Heart right ventricle (tissue), 16 donors: ENCODE results near the gene RASGRF2. TPM values are rescaled to one million over a fixed set of nuclear protein-coding genes. Genes with fewer than 3 reads are reported as not detected.

Source experiments
- ATAC-seq, 8 donors: fragments of 200-7000 bp; cut with Tn5 transposase; one replicate each; pipeline ENCODE4 v1.9.1; 2020; ENCODE audit warnings: mild to moderate bottlenecking in 8 of 8, moderate library complexity in 8 of 8, moderate number of reproducible peaks in 1 of 8
- DNase-seq, 2 donors: peaks; one replicate each; pipeline ENCODE4 v3.0.0-alpha.2; 2020
- H3K27ac ChIP-seq, 10 donors: fragments of 200-600 bp; sonication (generic) in 2 of 10; one replicate each; pipeline versions ENCODE4 v1.5.0 to v1.8.0; 2020 to 2022; ENCODE audit warnings: mild to moderate bottlenecking in 3 of 10
- H3K27me3 ChIP-seq, 7 donors: fragments of 200-600 bp; one replicate each; pipeline ENCODE4 v1.8.0; 2021 to 2022; ENCODE audit warnings: mild to moderate bottlenecking in 2 of 7
- H3K36me3 ChIP-seq, 9 donors: fragments of 200-600 bp; sonication (generic) in 1 of 9; one replicate each; pipeline versions ENCODE4 v1.5.0 to v1.8.0; 2020 to 2022; ENCODE audit warnings: mild to moderate bottlenecking in 2 of 9
- H3K4me1 ChIP-seq, 9 donors: fragments of 200-600 bp; sonication (generic) in 1 of 9; one replicate each; pipeline versions ENCODE4 v1.5.0 to v1.8.0; 2020 to 2022; ENCODE audit warnings: mild to moderate bottlenecking in 4 of 9
- H3K4me3 ChIP-seq, 10 donors: fragments of 200-600 bp; sonication (generic) in 2 of 10; one replicate each; pipeline versions ENCODE4 v1.5.0 to v1.8.0; 2020 to 2022; ENCODE audit warnings: mild to moderate bottlenecking in 7 of 10, moderate library complexity in 2 of 10
- H3K9me3 ChIP-seq, 11 donors: fragments of 200-600 bp in 10 of 11; sonication (generic) in 2 of 11; one replicate each; pipeline versions ENCODE4 v1.5.0 to v1.8.0; 2013 to 2022; ENCODE audit warnings: mild to moderate bottlenecking in 2 of 11, control low read depth in 1 of 11, moderate library complexity in 1 of 11
- CTCF ChIP-seq, 9 donors: fragments of 200-600 bp; sonication (generic) in 2 of 9; IDR thresholded peaks; one replicate each; pipeline versions ENCODE4 v1.5.0 to v1.8.0; 2021 to 2022; ENCODE audit warnings: antibody characterized with exemption in 9 of 9, mild to moderate bottlenecking in 5 of 9, moderate library complexity in 1 of 9
- WGBS, 2 donors: extraction: QIAGEN DNeasy Blood & Tissue Kit; methylation state at CpG; one replicate each; pipeline ENCODE4 v1.1.7; 2013; ENCODE audit warnings: inconsistent platforms in 1 of 2; 5-methylcytosine and 5-hydroxymethylcytosine counted together
- intact Hi-C, 10 donors: fragments of 100-400 bp; cut with DNase I; formaldehyde crosslinking; loops; one replicate each; pipeline versions ENCODE4 v1.11.1 to v1.14.2; 2022
- polyA plus RNA-seq, 2 donors: library from polyadenylated mRNA; stranded (reverse); fragments of 200-250 nt; gene quantifications; one replicate each; pipeline ENCODE4 v1.2.3, GENCODE V29; 2013
- total RNA-seq, 10 donors: library from RNA; stranded (reverse); fragmentation: NEBNext Ultra II Directional in 3 of 10; extraction: Animal tissue kit (Norgen Biotek cat#: 25700) in 3 of 10; gene quantifications; one replicate each; pipeline versions ENCODE4 v1.2.1 to v1.2.4, GENCODE V29; 2021 to 2023
- donor health status: Arrhythmogenic right ventricular cardiomyopathy.
- donor health status: ischemic (EF 13 %, LVEDD 7.1; RV severe dilation, severe dysfunction).
- donor health status: healthy with polysubstance abuse.
- donor health status: DM: no; HTN: yes; CAD: no.
- donor health status: DM: no; HTN: no; CAD: no.
- donor health status: ischemic (EF 25% LVEDD 6.9; RV normal size, moderate dysfunction).
- donor health status: ischemic (EF 25% LVEDD 5.7; RV mildly dilated, moderate dysfunction).
- donor health status: healthy.
- donor health status: DM: yes; HTN: yes; CAD: no.
- donor health status: Ischemic cardiomyopathy.
- donor health status: ischemic (EF 35%, LVEDD 5.7; RV mildly dilated, moderate dysfunction).
- donor health status: nonischemic (EF 11% LVEDD 7.7; RV severe dilation, severe dysfunction).
- donor health status: DM: yes; HTN: yes; CAD: no.
- donor health status: PGD.
- donor health status: ischemic (EF 29% LVEDD 5.4; RV normal size, mild dysfunction).
- donor health status: nonischemic (EF 23%, LVEDD 6.1; RV moderate dilation, normal function).

RASGRF2 gene
- total and polyA plus RNA-seq, 12 donors, result 2.9 to 13.4 (median 6.8) TPM

GRCh38 chr5:81162501-81162900 is 202.3 kb downstream of the RASGRF2 start:
- no peaks in the 10 kb centered on the region for H3K27me3 ChIP-seq
- H3K36me3 ChIP-seq, result peaks cover 0 to 9% (median 0%) of the 10 kb centered on the region in 9 donors
- no peak overlapping the region for H3K4me3 ChIP-seq
- intact Hi-C loops, result loop anchor here in 1 of 10 donors (10.0 kb wide), 1 partner anchor 208 kb away; no protein-coding TSS in a partner anchor
- no peaks in the 10 kb centered on the region for H3K4me1 ChIP-seq
- WGBS, 2 donors, result 86% methylated on average over 9 of the region's 9 CpGs
- ATAC-seq (no peak), DNase-seq (no peak)
- TF ChIP-seq CTCF (IDR thresholded peaks at IDR 0.05), result no peak
- no peaks in the 10 kb centered on the region for H3K9me3 ChIP-seq
- H3K27ac ChIP-seq, result no peak overlapping the region

GRCh38 chr5:81163651-81164050 is 203.5 kb downstream of the RASGRF2 start:
- Histone ChIP-seq H3K9me3 (no peaks in the 10 kb centered on the region), H3K27ac (no peak overlapping the region), H3K4me1 (no peaks in the 10 kb centered on the region), H3K36me3 (peaks cover 0 to 9% (median 0%) of the 10 kb centered on the region in 9 donors), H3K27me3 (no peaks in the 10 kb centered on the region), H3K4me3 (no peak overlapping the region)
- intact Hi-C loops, result loop anchor here in 1 of 10 donors (10.0 kb wide), 1 partner anchor 209 kb away; no protein-coding TSS in a partner anchor
- DNase-seq (no peak), ATAC-seq (no peak)
- WGBS, 2 donors, result 88 to 90% methylated on average over 3 of the region's 3 CpGs
- no peak for TF ChIP-seq CTCF (IDR thresholded peaks at IDR 0.05)

- intact Hi-C loops, result loop anchor here in 1 of 10 donors (10.0 kb wide), 1 partner anchor 210 kb away; no protein-coding TSS in a partner anchor
- no peak for ATAC-seq
- 92 to 97% methylated on average over 2 of the region's 2 CpGs for WGBS, 2 donors
- no peak overlapping the region for H3K27ac ChIP-seq
- H3K36me3 ChIP-seq, result peaks cover 0 to under 1% (median 0%) of the 10 kb centered on the region in 9 donors
- H3K27me3 ChIP-seq, result no peaks in the 10 kb centered on the region
- TF ChIP-seq CTCF (IDR thresholded peaks at IDR 0.05), result no peak
- DNase-seq, result no peak
- no peak overlapping the region for H3K4me3 ChIP-seq
- no peaks in the 10 kb centered on the region for H3K4me1 ChIP-seq
- no peaks in the 10 kb centered on the region for H3K9me3 ChIP-seq
These were observed 204.3 kb downstream of the RASGRF2 start for GRCh38 chr5:81164476-81164875.

DNA sequence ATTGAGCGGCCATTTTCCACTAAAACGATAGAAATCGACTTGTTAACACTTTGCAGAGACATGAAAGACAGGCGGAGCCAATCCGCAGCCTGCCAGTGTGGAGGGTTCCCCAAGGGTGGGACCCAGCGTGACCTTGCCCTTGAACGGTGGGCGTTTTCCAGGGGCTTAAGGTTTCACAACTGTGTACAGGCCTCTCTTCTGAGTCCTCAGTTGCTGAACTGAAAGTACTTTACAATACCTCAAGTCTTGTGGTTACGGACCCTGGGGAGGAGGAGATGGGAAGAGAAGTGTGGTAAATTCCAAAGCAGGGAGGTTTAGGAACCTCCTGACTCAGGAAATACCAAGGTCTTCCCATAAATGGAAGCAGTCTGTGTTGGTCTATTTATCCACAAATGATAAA is 204.8 kb downstream of the RASGRF2 start:
- Histone ChIP-seq H3K9me3 (no peaks in the 10 kb centered on the region), H3K4me1 (peaks cover 0 to under 1% (median 0%) of the 10 kb centered on the region in 9 donors), H3K27ac (no peak overlapping the region), H3K36me3 (no peaks in the 10 kb centered on the region), H3K27me3 (no peaks in the 10 kb centered on the region), H3K4me3 (no peak overlapping the region)
- WGBS, 2 donors, result 93% methylated on average over 9 of the region's 9 CpGs
- no peak for TF ChIP-seq CTCF (IDR thresholded peaks at IDR 0.05)
- no peak for ATAC-seq
- DNase-seq, result no peak
- intact Hi-C loops, result loop anchor here in 1 of 10 donors (10.0 kb wide), 1 partner anchor 210 kb away; no protein-coding TSS in a partner anchor
